ENCODE data around the gene CTAGE8. TPM values are rescaled to one million over a fixed set of nuclear protein-coding genes. Genes with fewer than 3 reads are reported as not detected.
"Not testable (repeated sequence)": the region's sequence is repeated elsewhere in the genome, so short reads cannot be mapped to it uniquely, and the experiment has no call there.

CTAGE8 gene
- total and polyA plus RNA-seq, 4 donors: 0.44 to 0.92 (median 0.57) TPM; not detected in 1

DNA sequence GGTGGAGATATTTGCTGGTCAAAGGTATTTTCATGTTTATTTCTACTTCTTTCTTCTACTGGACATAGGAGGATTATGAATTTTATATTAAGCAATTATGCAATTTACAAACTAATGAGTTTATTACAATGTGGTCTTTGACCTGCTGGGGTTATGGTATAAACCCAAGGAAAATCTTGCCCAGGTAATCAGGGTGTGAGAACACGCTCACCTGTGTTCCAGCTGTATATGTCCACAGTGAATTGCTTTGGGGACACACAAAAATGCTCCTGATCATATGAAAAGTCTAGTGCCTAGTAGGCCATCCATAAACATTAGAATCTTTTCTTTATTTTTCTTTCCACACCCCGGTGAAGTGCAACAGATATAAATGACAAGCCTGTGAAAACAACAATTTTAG is 29.7 kb downstream of the CTAGE8 start, which contains the start of gene OR2A42:
TSS of gene OR2A42 (minus strand) at position 241 of the 400 bp plus-strand sequence. CDS start 6,762 bp downstream, outside the sequence.
- H3K36me3 ChIP-seq (ENCODE audit: control insufficient read depth in 4 of 4, insufficient read depth in 3 of 4, low read depth in 1 of 4, low read length in 3 of 4); H3K9ac ChIP-seq (ENCODE audit: low read depth in 1 of 2, low read length in 2 of 2); H3K9me3 ChIP-seq (ENCODE audit: control insufficient read depth in 4 of 4, low read length in 3 of 4); H3K4me3 ChIP-seq (ENCODE audit: low read depth in 1 of 3, low read length in 3 of 3); H3K27me3 ChIP-seq (ENCODE audit: control insufficient read depth in 4 of 4, insufficient read depth in 4 of 4, low read length in 3 of 4); DNase-seq (ENCODE audit: low spot score); H3K27ac ChIP-seq (ENCODE audit: low read depth in 1 of 2, low read length in 2 of 2); H3K4me1 ChIP-seq (ENCODE audit: control insufficient read depth in 4 of 4, insufficient read depth in 4 of 4, low read length in 3 of 4): not testable (repeated sequence)
- 88% methylated on average over 1 of the region's 2 CpGs for WGBS

DNA sequence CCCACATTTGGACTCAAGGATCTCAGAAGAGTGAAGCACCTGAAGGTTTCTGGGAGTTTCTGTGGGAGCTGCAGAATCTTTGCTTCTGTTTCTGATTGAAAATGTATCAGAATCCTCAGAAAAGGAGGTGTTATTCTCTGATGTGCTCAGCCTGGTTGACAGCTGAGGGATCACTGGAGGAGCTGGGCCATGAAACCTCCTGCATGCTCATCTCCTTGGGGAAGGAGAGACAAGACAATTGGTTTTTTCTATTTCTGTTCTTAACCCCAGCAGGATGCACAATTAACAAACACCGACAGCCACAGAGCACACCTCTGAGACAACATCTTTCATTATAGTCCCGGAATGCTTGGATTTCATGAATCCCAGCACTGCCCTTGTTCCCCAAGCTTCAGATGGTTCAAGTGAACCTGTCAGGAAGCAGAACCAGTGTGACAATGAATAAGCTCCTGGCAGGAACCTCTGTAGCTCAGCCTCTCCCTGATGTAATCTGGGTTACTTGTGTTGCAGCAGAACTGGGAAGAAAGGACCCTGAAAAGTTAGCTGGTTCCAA is 30.5 kb downstream of the CTAGE8 start:
- H3K9me3 ChIP-seq (ENCODE audit: control insufficient read depth in 4 of 4, low read length in 3 of 4); H3K9ac ChIP-seq (ENCODE audit: low read depth in 1 of 2, low read length in 2 of 2); H3K4me3 ChIP-seq (ENCODE audit: low read depth in 1 of 3, low read length in 3 of 3); DNase-seq (ENCODE audit: low spot score); H3K4me1 ChIP-seq (ENCODE audit: control insufficient read depth in 4 of 4, insufficient read depth in 4 of 4, low read length in 3 of 4); H3K36me3 ChIP-seq (ENCODE audit: control insufficient read depth in 4 of 4, insufficient read depth in 3 of 4, low read depth in 1 of 4, low read length in 3 of 4); H3K27ac ChIP-seq (ENCODE audit: low read depth in 1 of 2, low read length in 2 of 2); H3K27me3 ChIP-seq (ENCODE audit: control insufficient read depth in 4 of 4, insufficient read depth in 4 of 4, low read length in 3 of 4): not testable (repeated sequence)
- 82% methylated on average over 2 of the region's 2 CpGs for WGBS

DNA sequence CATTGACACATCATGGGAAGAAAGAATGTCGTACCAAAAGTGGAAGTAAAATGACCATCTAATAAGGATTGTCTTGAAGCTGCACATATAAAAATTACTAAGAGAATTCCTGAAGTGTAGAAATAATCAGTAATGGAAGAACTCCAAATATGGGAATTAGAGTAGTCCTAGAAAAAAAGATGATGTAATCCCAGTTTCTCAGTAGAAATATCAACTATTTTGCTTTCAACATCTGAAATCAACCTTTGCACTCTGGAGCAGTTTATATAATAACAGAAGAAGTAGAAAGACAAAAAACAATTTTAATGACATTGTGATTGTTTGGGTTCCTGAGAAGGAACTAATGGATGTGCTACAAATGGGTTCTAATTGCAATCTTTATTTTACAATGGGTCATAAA is 36.0 kb downstream of the CTAGE8 start:
- not testable (repeated sequence) for DNase-seq (ENCODE audit: low spot score); H3K4me3 ChIP-seq (ENCODE audit: low read depth in 1 of 3, low read length in 3 of 3); H3K27ac ChIP-seq (ENCODE audit: low read depth in 1 of 2, low read length in 2 of 2); H3K4me1 ChIP-seq (ENCODE audit: control insufficient read depth in 4 of 4, insufficient read depth in 4 of 4, low read length in 3 of 4); H3K9me3 ChIP-seq (ENCODE audit: control insufficient read depth in 4 of 4, low read length in 3 of 4); H3K36me3 ChIP-seq (ENCODE audit: control insufficient read depth in 4 of 4, insufficient read depth in 3 of 4, low read depth in 1 of 4, low read length in 3 of 4); H3K27me3 ChIP-seq (ENCODE audit: control insufficient read depth in 4 of 4, insufficient read depth in 4 of 4, low read length in 3 of 4); H3K9ac ChIP-seq (ENCODE audit: low read depth in 1 of 2, low read length in 2 of 2)
- 92% methylated on average over 1 of the region's 1 CpG for WGBS

DNA sequence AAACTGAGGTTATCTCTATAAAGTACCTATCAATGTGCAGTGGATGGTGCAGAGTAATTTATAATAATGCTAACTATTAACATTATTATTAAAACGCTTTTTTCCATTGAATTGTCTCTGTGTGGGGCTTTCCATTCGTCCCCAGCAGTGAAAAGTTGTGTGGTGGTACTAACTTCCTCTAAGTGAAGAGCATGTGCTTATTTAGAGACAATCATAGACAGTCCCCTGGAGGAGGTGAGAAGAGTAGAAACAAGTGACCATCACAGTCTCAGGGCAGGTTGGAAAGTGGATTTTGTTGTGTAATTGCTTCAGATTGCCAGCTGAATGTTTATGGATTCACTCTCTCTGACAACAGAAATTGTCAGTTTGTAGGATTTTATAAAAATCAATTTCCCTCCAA is 38.1 kb downstream of the CTAGE8 start:
- H3K36me3 ChIP-seq (ENCODE audit: control insufficient read depth in 4 of 4, insufficient read depth in 3 of 4, low read depth in 1 of 4, low read length in 3 of 4); DNase-seq (ENCODE audit: low spot score): not testable (repeated sequence)
- no CpG with 5 or more reads among the region's 2 CpGs for WGBS

DNA sequence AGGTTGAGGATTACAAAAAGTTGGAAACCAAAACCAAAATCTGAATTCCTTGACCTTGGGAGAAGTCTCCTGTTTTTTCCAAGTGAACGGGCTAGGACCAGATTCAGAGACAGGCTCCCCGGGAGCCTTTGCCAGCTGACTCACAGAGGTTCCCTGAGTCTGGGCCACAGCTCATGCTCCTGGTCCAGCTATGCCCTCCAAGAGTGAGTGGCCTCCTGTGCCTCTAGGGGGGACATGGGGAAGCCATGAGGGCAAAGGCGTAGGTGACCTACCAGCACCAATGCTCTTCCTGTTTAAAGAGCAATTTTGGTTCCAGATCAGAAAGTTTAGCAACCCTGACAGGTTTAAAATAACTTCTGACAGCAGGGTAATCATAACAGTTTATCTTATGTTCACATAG is 40.3 kb downstream of the CTAGE8 start:
- not testable (repeated sequence) for H3K9ac ChIP-seq (ENCODE audit: low read depth in 1 of 2, low read length in 2 of 2); H3K4me1 ChIP-seq (ENCODE audit: control insufficient read depth in 4 of 4, insufficient read depth in 4 of 4, low read length in 3 of 4); H3K27me3 ChIP-seq (ENCODE audit: control insufficient read depth in 4 of 4, insufficient read depth in 4 of 4, low read length in 3 of 4); DNase-seq (ENCODE audit: low spot score); H3K36me3 ChIP-seq (ENCODE audit: control insufficient read depth in 4 of 4, insufficient read depth in 3 of 4, low read depth in 1 of 4, low read length in 3 of 4); H3K4me3 ChIP-seq (ENCODE audit: low read depth in 1 of 3, low read length in 3 of 3); H3K27ac ChIP-seq (ENCODE audit: low read depth in 1 of 2, low read length in 2 of 2); H3K9me3 ChIP-seq (ENCODE audit: control insufficient read depth in 4 of 4, low read length in 3 of 4)
- WGBS: 96% methylated on average over 1 of the region's 3 CpGs

More for the DNA sequence above, 38.1 kb downstream of the CTAGE8 start:
- not testable (repeated sequence) for H3K4me1 ChIP-seq (ENCODE audit: control insufficient read depth in 4 of 4, insufficient read depth in 4 of 4, low read length in 3 of 4); H3K9ac ChIP-seq (ENCODE audit: low read depth in 1 of 2, low read length in 2 of 2); H3K27ac ChIP-seq (ENCODE audit: low read depth in 1 of 2, low read length in 2 of 2); H3K27me3 ChIP-seq (ENCODE audit: control insufficient read depth in 4 of 4, insufficient read depth in 4 of 4, low read length in 3 of 4); H3K9me3 ChIP-seq (ENCODE audit: control insufficient read depth in 4 of 4, low read length in 3 of 4); H3K4me3 ChIP-seq (ENCODE audit: low read depth in 1 of 3, low read length in 3 of 3)

DNA sequence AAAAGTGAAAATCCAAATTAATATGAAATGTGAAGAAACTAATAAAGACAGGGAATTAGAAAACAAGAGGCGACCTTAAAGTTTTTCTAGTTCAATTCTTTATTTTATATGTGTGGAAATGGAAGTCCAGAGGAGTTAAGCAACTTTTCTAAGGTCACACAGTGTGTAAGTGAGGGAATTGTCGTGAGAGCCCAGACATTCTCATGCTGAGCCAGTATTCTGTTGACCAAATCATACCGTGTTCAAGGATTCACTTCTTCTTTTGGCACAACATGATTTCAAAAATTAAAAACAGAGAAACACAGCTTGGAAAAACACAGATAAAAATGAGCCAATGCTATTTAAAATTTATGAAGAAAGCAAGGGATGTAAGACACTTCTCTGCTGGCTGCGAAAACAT is 42.2 kb downstream of the CTAGE8 start:
- not testable (repeated sequence) for H3K4me3 ChIP-seq (ENCODE audit: low read depth in 1 of 3, low read length in 3 of 3); H3K36me3 ChIP-seq (ENCODE audit: control insufficient read depth in 4 of 4, insufficient read depth in 3 of 4, low read depth in 1 of 4, low read length in 3 of 4)
- 85% methylated on average over 3 of the region's 4 CpGs for WGBS

DNA sequence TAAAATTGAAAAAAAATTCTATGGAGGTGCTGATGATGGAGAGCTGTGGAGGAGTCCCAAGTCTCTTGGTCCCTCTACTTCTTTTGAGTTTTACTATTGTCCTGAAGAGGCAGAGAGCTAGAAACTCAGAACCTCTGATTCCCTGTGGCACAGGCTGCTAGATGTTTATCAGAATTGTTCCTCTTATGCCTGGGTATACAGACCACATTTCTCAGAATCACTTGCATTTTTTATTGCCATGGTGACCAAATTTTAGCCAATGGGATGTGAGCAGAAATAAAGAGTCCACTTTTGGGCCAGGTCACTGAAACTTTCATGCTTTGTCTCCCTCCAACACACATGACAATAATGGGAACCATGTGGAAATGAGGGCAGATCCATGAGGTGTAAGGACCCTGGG is 45.4 kb downstream of the CTAGE8 start:
- not testable (repeated sequence) for DNase-seq (ENCODE audit: low spot score); H3K36me3 ChIP-seq (ENCODE audit: control insufficient read depth in 4 of 4, insufficient read depth in 3 of 4, low read depth in 1 of 4, low read length in 3 of 4); H3K4me1 ChIP-seq (ENCODE audit: control insufficient read depth in 4 of 4, insufficient read depth in 4 of 4, low read length in 3 of 4); H3K9me3 ChIP-seq (ENCODE audit: control insufficient read depth in 4 of 4, low read length in 3 of 4); H3K27ac ChIP-seq (ENCODE audit: low read depth in 1 of 2, low read length in 2 of 2); H3K27me3 ChIP-seq (ENCODE audit: control insufficient read depth in 4 of 4, insufficient read depth in 4 of 4, low read length in 3 of 4); H3K4me3 ChIP-seq (ENCODE audit: low read depth in 1 of 3, low read length in 3 of 3); H3K9ac ChIP-seq (ENCODE audit: low read depth in 1 of 2, low read length in 2 of 2)

More for the DNA sequence above, 42.2 kb downstream of the CTAGE8 start:
- DNase-seq (ENCODE audit: low spot score); H3K9ac ChIP-seq (ENCODE audit: low read depth in 1 of 2, low read length in 2 of 2); H3K27me3 ChIP-seq (ENCODE audit: control insufficient read depth in 4 of 4, insufficient read depth in 4 of 4, low read length in 3 of 4); H3K4me1 ChIP-seq (ENCODE audit: control insufficient read depth in 4 of 4, insufficient read depth in 4 of 4, low read length in 3 of 4); H3K9me3 ChIP-seq (ENCODE audit: control insufficient read depth in 4 of 4, low read length in 3 of 4); H3K27ac ChIP-seq (ENCODE audit: low read depth in 1 of 2, low read length in 2 of 2): not testable (repeated sequence)

DNA sequence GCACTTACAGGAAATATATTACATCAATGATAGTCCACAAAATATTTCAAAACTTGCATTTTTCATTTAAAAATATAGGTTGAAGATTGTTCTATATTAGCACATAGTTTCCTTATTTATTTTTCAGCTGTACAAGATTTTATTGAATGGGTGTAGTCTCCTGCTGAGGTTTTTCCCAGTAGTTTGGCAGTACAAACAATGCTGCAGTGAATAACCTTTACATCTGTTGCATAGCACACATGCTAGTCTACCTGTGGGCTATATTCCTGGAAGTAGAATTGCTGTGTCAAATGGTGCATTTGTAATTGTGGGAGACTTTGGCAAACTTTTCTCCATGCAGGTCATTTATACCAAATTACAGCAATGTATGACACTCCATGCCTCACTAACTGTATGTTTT is 48.6 kb downstream of the CTAGE8 start:
- not testable (repeated sequence) for H3K27ac ChIP-seq (ENCODE audit: low read depth in 1 of 2, low read length in 2 of 2); H3K27me3 ChIP-seq (ENCODE audit: control insufficient read depth in 4 of 4, insufficient read depth in 4 of 4, low read length in 3 of 4); H3K4me1 ChIP-seq (ENCODE audit: control insufficient read depth in 4 of 4, insufficient read depth in 4 of 4, low read length in 3 of 4); H3K9me3 ChIP-seq (ENCODE audit: control insufficient read depth in 4 of 4, low read length in 3 of 4); DNase-seq (ENCODE audit: low spot score); H3K4me3 ChIP-seq (ENCODE audit: low read depth in 1 of 3, low read length in 3 of 3); H3K9ac ChIP-seq (ENCODE audit: low read depth in 1 of 2, low read length in 2 of 2); H3K36me3 ChIP-seq (ENCODE audit: control insufficient read depth in 4 of 4, insufficient read depth in 3 of 4, low read depth in 1 of 4, low read length in 3 of 4)

DNA sequence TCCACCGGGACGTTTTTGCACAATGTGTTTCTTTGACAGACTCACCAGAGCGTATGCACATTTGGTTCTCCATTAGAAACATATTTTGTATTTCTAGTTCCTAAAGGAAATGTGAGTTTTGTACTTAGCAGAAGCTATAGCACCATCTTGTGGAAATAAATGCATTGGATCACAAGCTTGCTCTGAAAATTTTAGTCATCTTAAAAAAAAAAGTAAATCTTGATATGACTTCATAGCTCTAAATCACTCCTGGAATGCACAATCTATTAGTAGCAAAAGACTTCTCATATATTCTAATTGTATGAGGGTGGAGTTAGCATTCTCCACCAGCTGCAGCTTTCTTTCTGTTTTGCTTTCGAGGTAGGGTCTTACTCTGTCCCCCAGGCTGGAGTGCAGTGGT is 49.9 kb downstream of the CTAGE8 start:
- H3K27ac ChIP-seq (ENCODE audit: low read depth in 1 of 2, low read length in 2 of 2); DNase-seq (ENCODE audit: low spot score); H3K4me3 ChIP-seq (ENCODE audit: low read depth in 1 of 3, low read length in 3 of 3); H3K9me3 ChIP-seq (ENCODE audit: control insufficient read depth in 4 of 4, low read length in 3 of 4); H3K36me3 ChIP-seq (ENCODE audit: control insufficient read depth in 4 of 4, insufficient read depth in 3 of 4, low read depth in 1 of 4, low read length in 3 of 4); H3K4me1 ChIP-seq (ENCODE audit: control insufficient read depth in 4 of 4, insufficient read depth in 4 of 4, low read length in 3 of 4); H3K27me3 ChIP-seq (ENCODE audit: control insufficient read depth in 4 of 4, insufficient read depth in 4 of 4, low read length in 3 of 4); H3K9ac ChIP-seq (ENCODE audit: low read depth in 1 of 2, low read length in 2 of 2): not testable (repeated sequence)
- WGBS: no CpG with 5 or more reads among the region's 4 CpGs
